Measurements from ENCODE around the gene VANGL2.
A peak's percentile ranks its signal among the peaks of the same experiment; 100 is the strongest.

VANGL2 gene

GRCh38 chr1:160429125-160429561 is 28.8 kb downstream of the VANGL2 start:
- FAIRE-seq = no peak

GRCh38 chr1:160429702-160430535 is 29.6 kb downstream of the VANGL2 start:
- FAIRE-seq = no peak

GRCh38 chr1:160431006-160431405 is 30.6 kb downstream of the VANGL2 start:
- no peak for FAIRE-seq

GRCh38 chr1:160431571-160431970 is 31.2 kb downstream of the VANGL2 start:
- no peak for FAIRE-seq

- FAIRE-seq = no peak
These were observed 32.0 kb downstream of the VANGL2 start for GRCh38 chr1:160432371-160432786.

- FAIRE-seq = no peak
These were observed 36.6 kb downstream of the VANGL2 start for GRCh38 chr1:160436966-160437365.

- FAIRE-seq = no peak
These were observed 37.3 kb downstream of the VANGL2 start for GRCh38 chr1:160437432-160438316.

GRCh38 chr1:160438317-160438918 is 38.1 kb downstream of the VANGL2 start:
- no peak for FAIRE-seq

- FAIRE-seq = no peak
These were observed 38.6 kb downstream of the VANGL2 start for GRCh38 chr1:160438935-160439334.

- FAIRE-seq = peak; percentile 88
These were observed 39.4 kb downstream of the VANGL2 start for GRCh38 chr1:160439718-160440117.

- no peak for FAIRE-seq
These were observed 46.7 kb downstream of the VANGL2 start for GRCh38 chr1:160446945-160447600.

GRCh38 chr1:160449494-160449893 is 49.1 kb downstream of the VANGL2 start:
- FAIRE-seq = no peak

GRCh38 chr1:160451119-160451858 is 50.9 kb downstream of the VANGL2 start:
- FAIRE-seq = no peak

- FAIRE-seq = no peak
These were observed 51.5 kb downstream of the VANGL2 start for GRCh38 chr1:160451859-160452232.

GRCh38 chr1:160453443-160453842 is 53.1 kb downstream of the VANGL2 start:
- FAIRE-seq = no peak

GRCh38 chr1:160454371-160455152 is 54.2 kb downstream of the VANGL2 start:
- no peak for FAIRE-seq

GRCh38 chr1:160455153-160455517 is 54.8 kb downstream of the VANGL2 start:
- no peak for FAIRE-seq

- FAIRE-seq = no peak
These were observed 58.7 kb downstream of the VANGL2 start for GRCh38 chr1:160459056-160459455.

- no peak for FAIRE-seq
These were observed 59.3 kb downstream of the VANGL2 start for GRCh38 chr1:160459687-160460086.

GRCh38 chr1:160460214-160460642 is 59.9 kb downstream of the VANGL2 start:
- no peak for FAIRE-seq

- no peak for FAIRE-seq
These were observed 60.4 kb downstream of the VANGL2 start for GRCh38 chr1:160460683-160461287.
